Nucleus accumbens (tissue), 56 donors: ENCODE data around the gene TUBA4A.

ENCODE experiments used
- DNase-seq, 56 donors: peaks; one replicate each; lab custom pipeline; 2025; lab: John Stamatoyannopoulos, UW

The TUBA4A gene

GRCh38 chr2:219200502-219201326, 53.0 kb downstream of the TUBA4A start:
- peak in 2 of 56 donors; percentile 2 to 11 for DNase-seq
